K562 (cell line): ENCODE data around the gene MED17. TPM values are rescaled to one million over a fixed set of nuclear protein-coding genes. Genes with fewer than 3 reads are reported as not detected.

Experiments used
- ATAC-seq: fragments of 200-7000 bp; cut with Tn5 transposase; 3 replicates; pipeline ENCODE4 v1.9.1; 2020; ENCODE audit warnings: moderate library complexity
- BruUV-seq: library from RNA; stranded (reverse); fragments of 400-500 nt; replicated peaks from 2 replicates; lab custom pipeline; 2021; lab: Mats Ljungman, UMichigan
- CTCF ChIA-PET: fragments of 300-600 bp; formaldehyde crosslinking; extraction: SDS; loops from one replicate; lab custom pipeline; 2021; ENCODE audit warnings: low intra/inter-chr PET ratio; lab: Yijun Ruan, JAX
- POLR2A ChIA-PET: fragments of 300-600, 350-650 bp; sonication (Branson Sonifier 250); formaldehyde crosslinking; extraction: SDS; loops from one replicate; lab custom pipeline; 2021; ENCODE audit warnings: antibody characterized with exemption, inconsistent platforms; lab: Yijun Ruan, JAX
- DNase-seq, 4 experiments: peaks; one replicate each; pipeline versions ENCODE4 v3.0.0 to v3.0.0-alpha.2; 2011 to 2018; ENCODE audit warnings: low spot score in 3 of 4, mixed read lengths in 3 of 4; ENCODE audit errors: extremely low read depth in 1 of 4
- FAIRE-seq: peaks from 2 replicates; lab custom pipeline; 2011; peaks lifted over from hg19 to GRCh38; lab: Jason Lieb, UNC
- H2AFZ ChIP-seq: 2 replicates; pipeline ENCODE4 v1.6.0; 2011; ENCODE audit warnings: low read depth, low read length, control low read depth, inconsistent platforms
- H3K27ac ChIP-seq: fragments of 200-600 bp; 3 replicates; pipeline ENCODE4 v1.8.0; 2011; ENCODE audit warnings: low read depth, mild to moderate bottlenecking, control low read depth, inconsistent platforms, low read length, moderate library complexity, mixed read lengths; ENCODE audit errors: extremely low read depth
- H3K27me3 ChIP-seq, 2 experiments: fragments of 300-600 bp in 1 of 2; 2 replicates in 1 of 2; 3 replicates in 1 of 2; pipeline versions ENCODE4 v1.6.0 to v1.8.0; 2011; ENCODE audit warnings: inconsistent platforms in 2 of 2, low read length in 2 of 2, mild to moderate bottlenecking in 1 of 2, mixed read lengths in 1 of 2, moderate library complexity in 1 of 2; ENCODE audit not compliant: control insufficient read depth in 2 of 2, insufficient read depth in 2 of 2
- H3K36me3 ChIP-seq: fragments of 300-600 bp; 3 replicates; pipeline ENCODE4 v1.8.0; 2011; ENCODE audit warnings: mild to moderate bottlenecking, low read length, inconsistent platforms; ENCODE audit not compliant: control insufficient read depth, insufficient read depth
- H3K4me1 ChIP-seq, 2 experiments: fragments of 200-600 bp in 1 of 2; replicated peaks in 1 of 2; 2 replicates in 1 of 2; 3 replicates in 1 of 2; pipeline versions ENCODE4 v1.5.1 to v1.8.0; 2011; ENCODE audit warnings: inconsistent platforms in 2 of 2, low read length in 2 of 2, mild to moderate bottlenecking in 1 of 2, mixed read lengths in 1 of 2, moderate library complexity in 1 of 2; ENCODE audit not compliant: control insufficient read depth in 2 of 2, insufficient read depth in 2 of 2
- H3K4me2 ChIP-seq: 2 replicates; pipeline ENCODE4 v1.6.1; 2011; ENCODE audit warnings: low read length, control low read depth, inconsistent platforms, mixed read lengths; ENCODE audit not compliant: insufficient read depth
- H3K4me3 ChIP-seq: fragments of 200-600 bp; sonication (generic), shearing (Covaris generic); 2 replicates; pipeline ENCODE4 v1.5.1; 2016; ENCODE audit warnings: control low read depth, inconsistent platforms
- H3K79me2 ChIP-seq: fragments of 200-600 bp; 3 replicates; pipeline ENCODE4 v1.8.0; 2011; ENCODE audit warnings: low read length, inconsistent platforms; ENCODE audit not compliant: control insufficient read depth, insufficient read depth
- H3K9ac ChIP-seq, 2 experiments: 2 replicates each; pipeline versions ENCODE4 v1.6.0 to v1.6.1; 2011; ENCODE audit warnings: low read depth in 2 of 2, low read length in 2 of 2, control low read depth in 1 of 2, inconsistent platforms in 1 of 2, mild to moderate bottlenecking in 1 of 2, mixed read lengths in 1 of 2; ENCODE audit not compliant: insufficient read depth in 1 of 2
- H3K9me1 ChIP-seq: one replicate; pipeline ENCODE4 v1.6.0; 2011; ENCODE audit warnings: inconsistent platforms, mild to moderate bottlenecking, low read length, moderate library complexity; ENCODE audit not compliant: control insufficient read depth, insufficient read depth
- H3K9me3 ChIP-seq: replicated peaks from 2 replicates; pipeline ENCODE4 v1.5.1; 2011; ENCODE audit warnings: low read depth, low read length, inconsistent platforms; ENCODE audit not compliant: control insufficient read depth, insufficient read depth
- H4K20me1 ChIP-seq: replicated peaks from 2 replicates; pipeline ENCODE4 v1.6.1; 2011; ENCODE audit warnings: low read length, inconsistent platforms, mixed read lengths; ENCODE audit not compliant: control insufficient read depth, insufficient read depth
- WGBS: fragments of 100-300 bp; shearing (Covaris generic); methylation state at CpG from one replicate; pipeline ENCODE4 v1.1.6; 2016; ENCODE audit warnings: low coverage, mixed read lengths; ENCODE audit not compliant: insufficient coverage; ENCODE audit errors: missing lambda C conversion rate; 5-methylcytosine and 5-hydroxymethylcytosine counted together
- in situ Hi-C: fragments of 300-500 bp; cut with MboI; formaldehyde crosslinking; loops from 4 replicates; pipeline ENCODE4 v1.15.0; 2018; ENCODE audit warnings: inconsistent platforms, mixed read lengths
- intact Hi-C: fragments of 100-400 bp; cut with micrococcal nuclease; formaldehyde crosslinking; loops from 2 replicates; pipeline ENCODE4 v1.14.2; 2022
- polyA plus RNA-seq, 8 experiments: library from polyadenylated mRNA; depleted of rRNA in 4 of 8; stranded (reverse) in 5 of 8; unstranded in 3 of 8; fragments of >200 nt; fragmentation: Nextera tagmentation in 2 of 8; fragmentation: Illumina TruSeq in 1 of 8; extraction: Ambion mirVana in 2 of 8; extraction: Trizol in 1 of 8; gene quantifications; 2 replicates each; pipeline versions ENCODE4 v1.2.1 to v1.2.3, GENCODE V29; 2011 to 2014; ENCODE audit warnings: inconsistent platforms in 1 of 8, missing spikeins in 1 of 8
- total RNA-seq, 7 experiments: library from RNA; depleted of rRNA in 6 of 7; stranded (reverse); fragments of >200 nt in 6 of 7; fragmentation: Illumina TruSeq in 2 of 7; extraction: Trizol in 2 of 7; gene quantifications; 2 replicates each; pipeline versions ENCODE4 v1.2.1 to v1.2.3, GENCODE V29; 2011 to 2021; ENCODE audit warnings: low replicate concordance in 1 of 7
- TF ChIP-seq, protein P1 (sequence below), 2 experiments: fragments of 450-650 bp; formaldehyde crosslinking in 1 of 2; IDR thresholded peaks; 2 replicates each; pipeline versions ENCODE4 v1.4.0 to v1.6.1; 2014 to 2020; ENCODE audit warnings: mild to moderate bottlenecking in 2 of 2, borderline replicate concordance in 1 of 2, low read depth in 1 of 2

MED17 gene
- total and polyA plus RNA-seq, 9 of the 15 experiments (the other 6 are each of a cell fraction or from before 2014, with no cell fraction given), result 6.7 to 34.7 (median 26.8) TPM

DNA sequence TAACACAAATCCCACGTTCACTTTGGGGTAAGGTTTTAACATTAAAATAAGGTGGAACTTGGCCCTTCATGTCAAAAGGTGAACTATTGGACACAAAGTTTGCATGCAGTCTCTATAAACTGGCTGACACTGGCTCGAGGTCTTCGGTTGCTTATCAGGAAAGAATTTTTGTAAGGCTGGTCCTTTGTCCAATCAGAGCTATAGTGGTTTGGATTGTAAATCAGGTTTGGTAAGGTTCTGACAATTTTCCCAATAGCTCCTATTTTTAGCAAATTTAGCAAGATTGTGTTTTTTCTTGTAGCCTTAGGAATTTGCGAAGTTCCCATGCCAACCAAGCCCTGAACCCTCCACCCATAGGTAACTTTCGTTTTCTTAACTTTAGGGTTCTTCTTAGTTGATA is 17.6 kb upstream of the MED17 start:
- no peak for FAIRE-seq
- intact Hi-C loops (no loop called here), in situ Hi-C loops (no loop called here)
- H3K9me1 ChIP-seq, result no peaks in the 10 kb centered on the region
- H3K79me2 ChIP-seq, result no peaks in the 10 kb centered on the region
- H3K27me3 ChIP-seq, result no peaks in the 10 kb centered on the region
- H3K27ac ChIP-seq, result no peak overlapping the region
- no peak for DNase-seq
- no peaks in the 10 kb centered on the region for H4K20me1 ChIP-seq
- CTCF ChIA-PET, result no interaction called here
- WGBS, result 32% methylated on average over 5 of the region's 5 CpGs
- TF ChIP-seq, protein P1, sequence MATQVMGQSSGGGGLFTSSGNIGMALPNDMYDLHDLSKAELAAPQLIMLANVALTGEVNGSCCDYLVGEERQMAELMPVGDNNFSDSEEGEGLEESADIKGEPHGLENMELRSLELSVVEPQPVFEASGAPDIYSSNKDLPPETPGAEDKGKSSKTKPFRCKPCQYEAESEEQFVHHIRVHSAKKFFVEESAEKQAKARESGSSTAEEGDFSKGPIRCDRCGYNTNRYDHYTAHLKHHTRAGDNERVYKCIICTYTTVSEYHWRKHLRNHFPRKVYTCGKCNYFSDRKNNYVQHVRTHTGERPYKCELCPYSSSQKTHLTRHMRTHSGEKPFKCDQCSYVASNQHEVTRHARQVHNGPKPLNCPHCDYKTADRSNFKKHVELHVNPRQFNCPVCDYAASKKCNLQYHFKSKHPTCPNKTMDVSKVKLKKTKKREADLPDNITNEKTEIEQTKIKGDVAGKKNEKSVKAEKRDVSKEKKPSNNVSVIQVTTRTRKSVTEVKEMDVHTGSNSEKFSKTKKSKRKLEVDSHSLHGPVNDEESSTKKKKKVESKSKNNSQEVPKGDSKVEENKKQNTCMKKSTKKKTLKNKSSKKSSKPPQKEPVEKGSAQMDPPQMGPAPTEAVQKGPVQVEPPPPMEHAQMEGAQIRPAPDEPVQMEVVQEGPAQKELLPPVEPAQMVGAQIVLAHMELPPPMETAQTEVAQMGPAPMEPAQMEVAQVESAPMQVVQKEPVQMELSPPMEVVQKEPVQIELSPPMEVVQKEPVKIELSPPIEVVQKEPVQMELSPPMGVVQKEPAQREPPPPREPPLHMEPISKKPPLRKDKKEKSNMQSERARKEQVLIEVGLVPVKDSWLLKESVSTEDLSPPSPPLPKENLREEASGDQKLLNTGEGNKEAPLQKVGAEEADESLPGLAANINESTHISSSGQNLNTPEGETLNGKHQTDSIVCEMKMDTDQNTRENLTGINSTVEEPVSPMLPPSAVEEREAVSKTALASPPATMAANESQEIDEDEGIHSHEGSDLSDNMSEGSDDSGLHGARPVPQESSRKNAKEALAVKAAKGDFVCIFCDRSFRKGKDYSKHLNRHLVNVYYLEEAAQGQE (IDR thresholded peaks at IDR 0.05; ENCODE audit: borderline replicate concordance), result no peak
- TF ChIP-seq, protein P1 (CRISPR knock-in tag; IDR thresholded peaks at IDR 0.05; ENCODE audit: low read depth), result no peak
- H3K4me3 ChIP-seq, result no peak overlapping the region
- peaks cover 7% of the 10 kb centered on the region; the same call in 2 of the 3 replicates for H3K36me3 ChIP-seq
- no peak overlapping the region for H3K9ac ChIP-seq
- H3K4me1 ChIP-seq, result 0 out of 5 replicates have a peak, but pooled peaks cover 0 to 5% of the 10 kb centered on the region in 2 experiments
- no peak overlapping the region for H3K4me2 ChIP-seq
- POLR2A ChIA-PET, result interaction anchor here (5.4 kb wide), 1 partner anchor 26 kb away, joined by 33 read pairs; the partner anchor contains the start of genes C11orf54 and TAF1D
- no peak overlapping the region for H2AFZ ChIP-seq
- H3K9me3 ChIP-seq, result no peaks in the 10 kb centered on the region
- ATAC-seq, result no peak
- BruUV-seq, result no TSS peak
